CD14-positive monocyte (primary cell): ENCODE measurements around the gene BTN2A1. TPM values are rescaled to one million over a fixed set of nuclear protein-coding genes. Genes with fewer than 3 reads are reported as not detected.

Source experiments
- DNase-seq, 3 donors: peaks; one replicate each; pipeline ENCODE4 v3.0.0-alpha.2; 2011 to 2022
- H2AFZ ChIP-seq: 2 replicates; pipeline ENCODE4 v1.6.0; 2012; ENCODE audit warnings: mild to moderate bottlenecking, low read depth, low read length, inconsistent platforms; ENCODE audit not compliant: insufficient read depth, poor library complexity, severe bottlenecking
- H3K27ac ChIP-seq, 2 donors: 1 replicate in 1 of 2; 2 replicates in 1 of 2; pipeline ENCODE4 v1.5.1; 2012 to 2013; ENCODE audit warnings: low read length in 2 of 2, control low read depth in 1 of 2, inconsistent platforms in 1 of 2, low read depth in 1 of 2, mild to moderate bottlenecking in 1 of 2
- H3K27me3 ChIP-seq, 2 donors: one replicate each; pipeline versions ENCODE4 v1.6.0 to v1.6.1; 2011 to 2013; ENCODE audit warnings: low read length in 2 of 2; ENCODE audit not compliant: control insufficient read depth in 2 of 2, insufficient read depth in 2 of 2
- H3K36me3 ChIP-seq, 2 donors: replicated peaks in 1 of 2; 1 replicate in 1 of 2; 2 replicates in 1 of 2; pipeline versions ENCODE4 v1.5.1 to v1.6.1; 2012 to 2013; ENCODE audit warnings: low read length in 2 of 2, control low read depth in 1 of 2, inconsistent platforms in 1 of 2, mild to moderate bottlenecking in 1 of 2; ENCODE audit not compliant: insufficient read depth in 2 of 2, control insufficient read depth in 1 of 2
- H3K4me1 ChIP-seq, 2 donors: 1 replicate in 1 of 2; 2 replicates in 1 of 2; pipeline versions ENCODE4 v1.5.1 to v1.6.1; 2012 to 2013; ENCODE audit warnings: low read length in 2 of 2, control low read depth in 1 of 2, inconsistent platforms in 1 of 2, mild to moderate bottlenecking in 1 of 2, moderate library complexity in 1 of 2; ENCODE audit not compliant: insufficient read depth in 2 of 2, control insufficient read depth in 1 of 2
- H3K4me2 ChIP-seq: replicated peaks from 2 replicates; pipeline ENCODE3; 2012; ENCODE audit warnings: low read length, moderate library complexity, mild to moderate bottlenecking; ENCODE audit not compliant: poor library complexity, severe bottlenecking; ENCODE audit errors: extremely low read depth
- H3K4me3 ChIP-seq, 3 experiments: fragments of 200-600 bp in 1 of 3; sonication (generic) in 1 of 3; replicated peaks in 1 of 3; 1 replicate in 2 of 3; 2 replicates in 1 of 3; pipeline ENCODE4 v1.5.1; 2011 to 2013; ENCODE audit warnings: low read length in 3 of 3, mild to moderate bottlenecking in 3 of 3, control low read depth in 2 of 3, low read depth in 2 of 3, inconsistent platforms in 1 of 3, moderate library complexity in 1 of 3
- H3K79me2 ChIP-seq: 2 replicates; pipeline ENCODE4 v1.6.0; 2012; ENCODE audit warnings: mild to moderate bottlenecking, control low read depth, inconsistent platforms, low read length, moderate library complexity; ENCODE audit not compliant: insufficient read depth
- H3K9ac ChIP-seq: 2 replicates; pipeline ENCODE4 v1.6.0; 2017; ENCODE audit warnings: low read length, mild to moderate bottlenecking; ENCODE audit not compliant: insufficient read depth, poor library complexity, severe bottlenecking
- H3K9me3 ChIP-seq, 2 donors: replicated peaks in 1 of 2; 1 replicate in 1 of 2; 2 replicates in 1 of 2; pipeline versions ENCODE4 v1.5.1 to v1.6.1; 2012 to 2013; ENCODE audit warnings: low read length in 2 of 2, control low read depth in 1 of 2; ENCODE audit not compliant: control insufficient read depth in 1 of 2, insufficient read depth in 1 of 2
- H4K20me1 ChIP-seq: 2 replicates; pipeline ENCODE4 v1.6.0; 2012; ENCODE audit warnings: mild to moderate bottlenecking, low read length, control low read depth, moderate library complexity; ENCODE audit not compliant: insufficient read depth
- H3K27ac Mint-ChIP-seq, 7 donors: one replicate each; pipeline ENCODE4 v1.8.0; 2020; ENCODE audit warnings: mild to moderate bottlenecking in 7 of 7, mixed read lengths in 7 of 7, moderate library complexity in 6 of 7, inconsistent platforms in 2 of 7
- H3K27me3 Mint-ChIP-seq, 3 donors: one replicate each; pipeline ENCODE4 v1.8.0; 2021 to 2022; ENCODE audit warnings: low read depth in 3 of 3, mild to moderate bottlenecking in 3 of 3, mixed read lengths in 3 of 3, moderate library complexity in 3 of 3, inconsistent platforms in 1 of 3
- H3K36me3 Mint-ChIP-seq, 2 donors: one replicate each; pipeline ENCODE4 v1.8.0; 2020; ENCODE audit warnings: mixed read lengths in 2 of 2, inconsistent platforms in 1 of 2, mild to moderate bottlenecking in 1 of 2
- H3K4me1 Mint-ChIP-seq: one replicate; pipeline ENCODE4 v1.8.0; 2020; ENCODE audit warnings: mild to moderate bottlenecking, mixed read lengths
- H3K4me3 Mint-ChIP-seq, 2 donors: one replicate each; pipeline ENCODE4 v1.8.0; 2020; ENCODE audit warnings: mild to moderate bottlenecking in 2 of 2, mixed read lengths in 2 of 2, moderate library complexity in 1 of 2
- H3K9me3 Mint-ChIP-seq, 7 donors: one replicate each; pipeline ENCODE4 v1.8.0; 2020 to 2022; ENCODE audit warnings: mixed read lengths in 7 of 7, mild to moderate bottlenecking in 6 of 7, moderate library complexity in 6 of 7, inconsistent platforms in 2 of 7
- WGBS: methylation state at CpG from one replicate; pipeline ENCODE4 v1.1.5; 2013; ENCODE audit warnings: missing lambda C conversion rate; ENCODE audit not compliant: insufficient coverage; 5-methylcytosine and 5-hydroxymethylcytosine counted together
- intact Hi-C, 2 donors: fragments of 100-400 bp; cut with micrococcal nuclease; formaldehyde crosslinking; loops; one replicate each; pipeline versions ENCODE4 v1.15.0 to v1.15.1; 2023
- polyA plus RNA-seq, 3 donors: library from polyadenylated mRNA; depleted of rRNA in 1 of 3; unstranded in 2 of 3; stranded (reverse) in 1 of 3; fragments of 300-500 nt in 2 of 3; fragments of >200 nt in 1 of 3; fragmentation: Illumina TruSeq in 2 of 3; gene quantifications; 1 replicate in 2 of 3; 2 replicates in 1 of 3; pipeline ENCODE4 v1.2.3, GENCODE V29; 2012 to 2021
- TF ChIP-seq, protein P1 (sequence below): fragments of 200-600 bp; IDR thresholded peaks from one replicate; pipeline ENCODE4 v1.8.0; 2022; ENCODE audit warnings: antibody characterized with exemption, mild to moderate bottlenecking

The BTN2A1 gene
- polyA plus RNA-seq, 3 donors, result 4.3 to 66.4 (median 10.8) TPM

DNA sequence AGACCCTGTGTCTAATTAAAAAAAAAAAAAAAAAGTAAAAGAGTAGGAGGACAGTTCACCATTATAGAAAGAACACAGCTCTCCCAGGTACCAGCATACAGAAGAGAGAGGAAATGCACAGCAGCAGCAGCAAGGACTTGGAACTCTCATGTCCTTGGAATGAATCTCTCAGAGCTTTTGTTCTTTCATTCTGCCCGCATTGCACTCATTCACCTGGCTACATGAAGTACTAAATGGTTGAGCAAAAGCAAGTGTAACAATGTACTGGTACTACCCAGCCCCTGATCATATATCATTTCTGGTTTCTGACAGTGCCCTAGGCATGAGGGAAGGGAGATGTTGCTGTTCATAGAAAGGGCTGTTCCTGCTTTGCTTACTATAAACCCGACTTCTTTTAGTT is 29.5 kb upstream of the BTN2A1 start:
- H3K27me3 Mint-ChIP-seq, result peaks cover 0 to 2% (median 0%) of the 10 kb centered on the region in 3 donors
- H3K4me1 ChIP-seq, result peaks cover 6 to 12% of the 10 kb centered on the region in 2 donors
- H2AFZ ChIP-seq, result no peak overlapping the region
- H3K9ac ChIP-seq, result no peak overlapping the region
- H3K27ac ChIP-seq, result no peak overlapping the region
- H3K4me2 ChIP-seq, result no peak overlapping the region
- peaks cover 38% of the 10 kb centered on the region for H3K4me1 Mint-ChIP-seq
- intact Hi-C loops, result loop anchor here in 1 of 2 donors (10.0 kb wide), 1 partner anchor 83 kb away; no protein-coding TSS in a partner anchor
- peaks cover 55 to 62% of the 10 kb centered on the region in 2 donors for H3K36me3 Mint-ChIP-seq
- H3K27me3 ChIP-seq, result no peaks in the 10 kb centered on the region
- no peak overlapping the region for H3K4me3 Mint-ChIP-seq
- no peak overlapping the region for H3K4me3 ChIP-seq
- 100% methylated on average over 1 of the region's 2 CpGs for WGBS
- no peak for DNase-seq
- peaks cover 0 to 7% (median 0%) of the 10 kb centered on the region in 7 donors for H3K9me3 Mint-ChIP-seq
- H4K20me1 ChIP-seq, result no peaks in the 10 kb centered on the region
- H3K9me3 ChIP-seq, result peaks cover 0 to 4% of the 10 kb centered on the region in 2 donors
- no peak overlapping the region for H3K27ac Mint-ChIP-seq
- TF ChIP-seq, protein P1, sequence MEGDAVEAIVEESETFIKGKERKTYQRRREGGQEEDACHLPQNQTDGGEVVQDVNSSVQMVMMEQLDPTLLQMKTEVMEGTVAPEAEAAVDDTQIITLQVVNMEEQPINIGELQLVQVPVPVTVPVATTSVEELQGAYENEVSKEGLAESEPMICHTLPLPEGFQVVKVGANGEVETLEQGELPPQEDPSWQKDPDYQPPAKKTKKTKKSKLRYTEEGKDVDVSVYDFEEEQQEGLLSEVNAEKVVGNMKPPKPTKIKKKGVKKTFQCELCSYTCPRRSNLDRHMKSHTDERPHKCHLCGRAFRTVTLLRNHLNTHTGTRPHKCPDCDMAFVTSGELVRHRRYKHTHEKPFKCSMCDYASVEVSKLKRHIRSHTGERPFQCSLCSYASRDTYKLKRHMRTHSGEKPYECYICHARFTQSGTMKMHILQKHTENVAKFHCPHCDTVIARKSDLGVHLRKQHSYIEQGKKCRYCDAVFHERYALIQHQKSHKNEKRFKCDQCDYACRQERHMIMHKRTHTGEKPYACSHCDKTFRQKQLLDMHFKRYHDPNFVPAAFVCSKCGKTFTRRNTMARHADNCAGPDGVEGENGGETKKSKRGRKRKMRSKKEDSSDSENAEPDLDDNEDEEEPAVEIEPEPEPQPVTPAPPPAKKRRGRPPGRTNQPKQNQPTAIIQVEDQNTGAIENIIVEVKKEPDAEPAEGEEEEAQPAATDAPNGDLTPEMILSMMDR, result no peak
- H3K36me3 ChIP-seq, result peaks cover 8 to 31% of the 10 kb centered on the region in 2 donors
- no peaks in the 10 kb centered on the region for H3K79me2 ChIP-seq

DNA sequence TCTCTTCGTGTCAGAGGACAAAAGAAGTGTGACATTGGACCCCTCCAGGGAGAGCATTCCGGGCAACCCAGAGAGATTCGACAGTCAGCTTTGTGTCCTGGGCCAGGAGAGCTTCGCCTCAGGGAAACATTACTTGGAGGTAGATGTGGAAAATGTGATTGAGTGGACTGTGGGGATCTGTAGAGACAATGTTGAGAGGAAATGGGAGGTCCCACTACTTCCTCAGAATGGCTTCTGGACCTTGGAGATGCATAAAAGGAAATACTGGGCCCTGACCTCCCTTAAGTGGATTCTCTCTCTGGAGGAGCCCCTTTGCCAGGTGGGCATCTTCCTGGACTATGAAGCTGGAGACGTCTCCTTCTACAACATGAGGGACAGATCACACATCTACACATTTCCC is 27.0 kb upstream of the BTN2A1 start:
- H3K27me3 ChIP-seq, result no peaks in the 10 kb centered on the region
- H3K4me1 ChIP-seq, result peaks cover 6 to 12% of the 10 kb centered on the region in 2 donors
- H3K4me3 ChIP-seq, result no peak overlapping the region
- no peak overlapping the region for H2AFZ ChIP-seq
- DNase-seq, result no peak
- Mint-ChIP-seq H3K4me1 (peaks cover 17% of the 10 kb centered on the region), H3K27me3 (peaks cover 0 to 3% (median 0%) of the 10 kb centered on the region in 3 donors), H3K36me3 (peaks cover 60 to 61% of the 10 kb centered on the region in 2 donors), H3K4me3 (no peak overlapping the region), H3K9me3 (peaks cover 11 to 24% (median 13%) of the 10 kb centered on the region in 7 donors), H3K27ac (no peak overlapping the region)
- H3K9ac ChIP-seq, result no peak overlapping the region
- H3K79me2 ChIP-seq, result no peaks in the 10 kb centered on the region
- no peak overlapping the region for H3K27ac ChIP-seq
- no peak overlapping the region for H3K4me2 ChIP-seq
- no peaks in the 10 kb centered on the region for H4K20me1 ChIP-seq
- TF ChIP-seq, protein P1, result no peak
- peaks cover 8 to 31% of the 10 kb centered on the region in 2 donors for H3K36me3 ChIP-seq
- intact Hi-C loops, result no loop called here
- H3K9me3 ChIP-seq, result peaks cover 7 to 19% of the 10 kb centered on the region in 2 donors
- 92% methylated on average over 5 of the region's 5 CpGs for WGBS
